Ammon's horn (tissue), 1 donor: ENCODE results near the gene TSHZ2.

ENCODE experiments used
- DNase-seq: peaks from one replicate; pipeline ENCODE4 v3.0.0-alpha.2; 2016; ENCODE audit warnings: low spot score

TSHZ2 gene

GRCh38 chr20:53245574-53245973 lies 273.4 kb downstream of the TSHZ2 start:
- DNase-seq, result no peak

GRCh38 chr20:53247468-53248103 lies 275.4 kb downstream of the TSHZ2 start:
- no peak for DNase-seq

- no peak for DNase-seq
Measured at GRCh38 chr20:53250456-53250855, 278.3 kb downstream of the TSHZ2 start.

GRCh38 chr20:53252002-53252401 lies 279.8 kb downstream of the TSHZ2 start:
- DNase-seq, result no peak

GRCh38 chr20:53253668-53254067 lies 281.5 kb downstream of the TSHZ2 start:
- DNase-seq, result no peak

GRCh38 chr20:53255102-53255710 lies 283.0 kb downstream of the TSHZ2 start:
- no peak for DNase-seq

GRCh38 chr20:53258741-53259140 lies 286.6 kb downstream of the TSHZ2 start:
- no peak for DNase-seq

GRCh38 chr20:53260168-53260567 lies 288.0 kb downstream of the TSHZ2 start:
- DNase-seq, result no peak

- DNase-seq, result no peak
Measured at GRCh38 chr20:53260591-53260990, 288.4 kb downstream of the TSHZ2 start.

GRCh38 chr20:53262365-53262764 lies 290.2 kb downstream of the TSHZ2 start:
- no peak for DNase-seq

- no peak for DNase-seq
Measured at GRCh38 chr20:53263554-53264438, 291.6 kb downstream of the TSHZ2 start.

- no peak for DNase-seq
Measured at GRCh38 chr20:53264604-53265003, 292.4 kb downstream of the TSHZ2 start.

GRCh38 chr20:53265304-53265875 lies 293.2 kb downstream of the TSHZ2 start:
- no peak for DNase-seq

GRCh38 chr20:53269380-53269779 lies 297.2 kb downstream of the TSHZ2 start:
- no peak for DNase-seq

GRCh38 chr20:53270792-53271375 lies 298.7 kb downstream of the TSHZ2 start:
- DNase-seq, result peak; percentile 53

GRCh38 chr20:53274365-53274764 lies 302.2 kb downstream of the TSHZ2 start:
- DNase-seq, result no peak

- DNase-seq, result no peak
Measured at GRCh38 chr20:53274807-53275206, 302.6 kb downstream of the TSHZ2 start.

GRCh38 chr20:53276143-53276542 lies 304.0 kb downstream of the TSHZ2 start:
- DNase-seq, result no peak

GRCh38 chr20:53278555-53278954 lies 306.4 kb downstream of the TSHZ2 start:
- DNase-seq, result no peak

- DNase-seq, result no peak
Measured at GRCh38 chr20:53279735-53280134, 307.6 kb downstream of the TSHZ2 start.

GRCh38 chr20:53281557-53282117 lies 309.5 kb downstream of the TSHZ2 start:
- DNase-seq, result no peak
